22Rv1 (cell line): ENCODE data around the gene EDC4.

ENCODE experiments used
- H3K27ac ChIP-seq: fragments of 450-650 bp; 2 replicates; pipeline ENCODE4 v1.5.1; 2017
- CTCF ChIP-seq: fragments of 450-650 bp; IDR thresholded peaks from 2 replicates; pipeline ENCODE4 v1.5.1; 2017; ENCODE audit warnings: mild to moderate bottlenecking
- ZFX ChIP-seq: fragments of 450-650 bp; IDR thresholded peaks from 2 replicates; pipeline ENCODE4 v1.6.1; 2017; ENCODE audit warnings: antibody characterized with exemption, borderline replicate concordance

Gene EDC4

GRCh38 chr16:67872131-67872630 is 671 bp upstream of the EDC4 start:
- peak overlapping the region; percentile 72 for H3K27ac ChIP-seq

GRCh38 chr16:67873435-67874370 is 851 bp downstream of the EDC4 start:
- H3K27ac ChIP-seq: peak overlapping the region; percentile 72
- TF ChIP-seq ZFX (no peak), CTCF (no peak)

More at GRCh38 chr16:67872131-67872630, 671 bp upstream of the EDC4 start:
- TF ChIP-seq ZFX (no peak), CTCF (no peak)

GRCh38 chr16:67874372-67874771 is 1.5 kb downstream of the EDC4 start:
- H3K27ac ChIP-seq: peak overlapping the region; percentile 72; the same call in 1 of the 2 replicates
- no peak for TF ChIP-seq ZFX
- no peak for TF ChIP-seq CTCF

- no peak overlapping the region for H3K27ac ChIP-seq
- no peak for TF ChIP-seq ZFX
These were observed 4.2 kb downstream of the EDC4 start for GRCh38 chr16:67877064-67877463.

- H3K27ac ChIP-seq: no peak overlapping the region
- TF ChIP-seq CTCF: no peak
- TF ChIP-seq ZFX: no peak
These were observed 5.4 kb downstream of the EDC4 start for GRCh38 chr16:67878232-67878631.

GRCh38 chr16:67878846-67879245 is 6.0 kb downstream of the EDC4 start:
- no peak overlapping the region for H3K27ac ChIP-seq
- no peak for TF ChIP-seq CTCF
- TF ChIP-seq ZFX: no peak

- TF ChIP-seq ZFX (no peak), CTCF (no peak)
- H3K27ac ChIP-seq: no peak overlapping the region
These were observed 6.6 kb downstream of the EDC4 start for GRCh38 chr16:67879462-67879861.
